OCI-LY1 (cell line): ENCODE measurements around the gene AGPAT3.

Source experiments
- H2AFZ ChIP-seq: fragments of 200-600 bp; sonication (generic), shearing (Covaris generic); 2 replicates; pipeline ENCODE4 v1.6.0; 2014; ENCODE audit warnings: antibody characterized with exemption, mild to moderate bottlenecking, low read length
- H3F3A ChIP-seq: fragments of 200-600 bp; sonication (generic), shearing (Covaris generic); 2 replicates; pipeline ENCODE4 v1.6.0; 2014; ENCODE audit warnings: mild to moderate bottlenecking, antibody characterized with exemption, low read length, moderate library complexity; ENCODE audit not compliant: insufficient read depth
- H3K27ac ChIP-seq: fragments of 200-600 bp; sonication (generic); 2 replicates; pipeline ENCODE4 v1.5.1; 2014; ENCODE audit warnings: low read length, mixed run types, mild to moderate bottlenecking, low read depth; ENCODE audit not compliant: poor library complexity, severe bottlenecking
- H3K27me3 ChIP-seq: fragments of 200-600 bp; sonication (generic); 2 replicates; pipeline ENCODE4 v1.6.0; 2014; ENCODE audit warnings: antibody characterized with exemption, mild to moderate bottlenecking, low read length, moderate library complexity; ENCODE audit not compliant: insufficient read depth
- H3K36me3 ChIP-seq: fragments of 200-600 bp; sonication (generic); 2 replicates; pipeline ENCODE4 v1.6.1; 2014; ENCODE audit warnings: mild to moderate bottlenecking, antibody characterized with exemption, low read length, moderate library complexity, mixed read lengths; ENCODE audit not compliant: insufficient read depth
- H3K4me1 ChIP-seq: fragments of 200-600 bp; sonication (generic); 2 replicates; pipeline ENCODE4 v1.5.1; 2014; ENCODE audit warnings: mild to moderate bottlenecking, low read length, moderate library complexity; ENCODE audit not compliant: insufficient read depth, severe bottlenecking
- H3K4me2 ChIP-seq: fragments of 200-600 bp; sonication (generic), shearing (Covaris generic); 2 replicates; pipeline ENCODE4 v1.6.1; 2014; ENCODE audit warnings: low read length
- H3K4me3 ChIP-seq: fragments of 200-600 bp; sonication (generic); 2 replicates; pipeline ENCODE4 v1.5.1; 2014; ENCODE audit warnings: low read length, low read depth, mild to moderate bottlenecking, mixed read lengths; ENCODE audit not compliant: poor library complexity, severe bottlenecking
- H3K79me2 ChIP-seq: fragments of 200-600 bp; shearing (Covaris generic); 2 replicates; pipeline ENCODE4 v1.6.1; 2016; ENCODE audit warnings: mixed run types, low read length, mixed read lengths; ENCODE audit not compliant: insufficient read depth
- H3K9ac ChIP-seq: fragments of 200-600 bp; sonication (generic), shearing (Covaris generic); 2 replicates; pipeline ENCODE4 v1.6.1; 2014; ENCODE audit warnings: mild to moderate bottlenecking, low read length, mixed read lengths
- H3K9me2 ChIP-seq: fragments of 200-600 bp; sonication (generic), shearing (Covaris generic); 2 replicates; pipeline ENCODE4 v1.6.1; 2014; ENCODE audit warnings: low read depth, mild to moderate bottlenecking, low read length, mixed read lengths
- H3K9me3 ChIP-seq: fragments of 200-600 bp; shearing (Covaris generic); 2 replicates; pipeline ENCODE4 v1.6.1; 2014; ENCODE audit warnings: low read length, mixed read lengths
- H4K20me1 ChIP-seq: fragments of 200-600 bp; sonication (generic), shearing (Covaris generic); 2 replicates; pipeline ENCODE4 v1.6.0; 2016; ENCODE audit warnings: mild to moderate bottlenecking, low read length; ENCODE audit not compliant: insufficient read depth
- CTCF ChIP-seq: fragments of 200-600 bp; sonication (generic), shearing (Covaris generic); IDR thresholded peaks from 2 replicates; pipeline ENCODE4 v1.5.1; 2017; ENCODE audit warnings: mild to moderate bottlenecking, antibody characterized with exemption, low read length, moderate library complexity, mixed read lengths
- EZH2 ChIP-seq: fragments of 200-600 bp; sonication (generic), shearing (Covaris generic); IDR thresholded peaks from 2 replicates; pipeline ENCODE4 v1.8.0; 2017; ENCODE audit warnings: borderline replicate concordance, mixed run types, mild to moderate bottlenecking, antibody characterized with exemption, low read length, moderate library complexity, mixed read lengths

Gene AGPAT3

GRCh38 chr21:43929217-43929971 lies 64.4 kb downstream of the AGPAT3 start:
- TF ChIP-seq CTCF (no peak), EZH2 (no peak)
- Histone ChIP-seq H2AFZ (no peak overlapping the region), H3K27ac (no peak overlapping the region), H3K36me3 (peaks cover 10% of the 10 kb centered on the region; the same call in 1 of the 2 replicates), H3K4me3 (no peak overlapping the region), H3K4me2 (no peak overlapping the region), H3K27me3 (no peaks in the 10 kb centered on the region), H3K9ac (no peak overlapping the region), H3K9me3 (no peaks in the 10 kb centered on the region), H3K4me1 (peaks cover 28% of the 10 kb centered on the region), H3K79me2 (no peaks in the 10 kb centered on the region), H3F3A (no peaks in the 10 kb centered on the region), H4K20me1 (no peaks in the 10 kb centered on the region), H3K9me2 (no peaks in the 10 kb centered on the region)

GRCh38 chr21:43930074-43930847 lies 65.2 kb downstream of the AGPAT3 start:
- Histone ChIP-seq H3F3A (no peaks in the 10 kb centered on the region), H3K27ac (no peak overlapping the region), H3K4me2 (no peak overlapping the region), H3K4me3 (no peak overlapping the region), H3K4me1 (peaks cover 20% of the 10 kb centered on the region), H3K9ac (no peak overlapping the region), H3K9me2 (no peaks in the 10 kb centered on the region), H2AFZ (no peak overlapping the region), H3K9me3 (no peaks in the 10 kb centered on the region), H4K20me1 (no peaks in the 10 kb centered on the region), H3K36me3 (peaks cover 7% of the 10 kb centered on the region; the same call in 1 of the 2 replicates), H3K27me3 (no peaks in the 10 kb centered on the region), H3K79me2 (no peaks in the 10 kb centered on the region)
- no peak for TF ChIP-seq EZH2
- no peak for TF ChIP-seq CTCF

- Histone ChIP-seq H3F3A (no peaks in the 10 kb centered on the region), H3K27me3 (no peaks in the 10 kb centered on the region), H3K79me2 (no peaks in the 10 kb centered on the region), H3K4me3 (no peak overlapping the region), H3K27ac (no peak overlapping the region), H3K4me2 (no peak overlapping the region), H3K9ac (no peak overlapping the region), H3K36me3 (peaks cover 7% of the 10 kb centered on the region; the same call in 1 of the 2 replicates), H3K4me1 (peaks cover 20% of the 10 kb centered on the region), H3K9me2 (no peaks in the 10 kb centered on the region), H2AFZ (no peak overlapping the region), H4K20me1 (no peaks in the 10 kb centered on the region), H3K9me3 (no peaks in the 10 kb centered on the region)
- no peak for TF ChIP-seq EZH2
- TF ChIP-seq CTCF, result no peak
Observed at GRCh38 chr21:43930848-43931375, 65.9 kb downstream of the AGPAT3 start.
